A549 treated with CpdA at 1 μM for 4 hours (cell line): Measurements from ENCODE around the gene B4GALNT4. TPM values are rescaled to one million over a fixed set of nuclear protein-coding genes. Genes with fewer than 3 reads are reported as not detected.

Experiments
- total RNA-seq: library from RNA; stranded (reverse); fragments of 200-300 nt; extraction: Qiagen RNA extraction; gene quantifications from 5 replicates; pipeline ENCODE4 v1.2.3, GENCODE V29; 2022; ENCODE audit warnings: low read depth

B4GALNT4 gene, protein sequence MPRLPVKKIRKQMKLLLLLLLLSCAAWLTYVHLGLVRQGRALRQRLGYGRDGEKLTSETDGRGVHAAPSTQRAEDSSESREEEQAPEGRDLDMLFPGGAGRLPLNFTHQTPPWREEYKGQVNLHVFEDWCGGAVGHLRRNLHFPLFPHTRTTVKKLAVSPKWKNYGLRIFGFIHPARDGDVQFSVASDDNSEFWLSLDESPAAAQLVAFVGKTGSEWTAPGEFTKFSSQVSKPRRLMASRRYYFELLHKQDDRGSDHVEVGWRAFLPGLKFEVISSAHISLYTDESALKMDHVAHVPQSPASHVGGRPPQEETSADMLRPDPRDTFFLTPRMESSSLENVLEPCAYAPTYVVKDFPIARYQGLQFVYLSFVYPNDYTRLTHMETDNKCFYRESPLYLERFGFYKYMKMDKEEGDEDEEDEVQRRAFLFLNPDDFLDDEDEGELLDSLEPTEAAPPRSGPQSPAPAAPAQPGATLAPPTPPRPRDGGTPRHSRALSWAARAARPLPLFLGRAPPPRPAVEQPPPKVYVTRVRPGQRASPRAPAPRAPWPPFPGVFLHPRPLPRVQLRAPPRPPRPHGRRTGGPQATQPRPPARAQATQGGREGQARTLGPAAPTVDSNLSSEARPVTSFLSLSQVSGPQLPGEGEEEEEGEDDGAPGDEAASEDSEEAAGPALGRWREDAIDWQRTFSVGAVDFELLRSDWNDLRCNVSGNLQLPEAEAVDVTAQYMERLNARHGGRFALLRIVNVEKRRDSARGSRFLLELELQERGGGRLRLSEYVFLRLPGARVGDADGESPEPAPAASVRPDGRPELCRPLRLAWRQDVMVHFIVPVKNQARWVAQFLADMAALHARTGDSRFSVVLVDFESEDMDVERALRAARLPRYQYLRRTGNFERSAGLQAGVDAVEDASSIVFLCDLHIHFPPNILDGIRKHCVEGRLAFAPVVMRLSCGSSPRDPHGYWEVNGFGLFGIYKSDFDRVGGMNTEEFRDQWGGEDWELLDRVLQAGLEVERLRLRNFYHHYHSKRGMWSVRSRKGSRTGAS
- total RNA-seq, result 9.3 to 23.3 TPM (median 15.1 TPM) in 5 replicates

DNA sequence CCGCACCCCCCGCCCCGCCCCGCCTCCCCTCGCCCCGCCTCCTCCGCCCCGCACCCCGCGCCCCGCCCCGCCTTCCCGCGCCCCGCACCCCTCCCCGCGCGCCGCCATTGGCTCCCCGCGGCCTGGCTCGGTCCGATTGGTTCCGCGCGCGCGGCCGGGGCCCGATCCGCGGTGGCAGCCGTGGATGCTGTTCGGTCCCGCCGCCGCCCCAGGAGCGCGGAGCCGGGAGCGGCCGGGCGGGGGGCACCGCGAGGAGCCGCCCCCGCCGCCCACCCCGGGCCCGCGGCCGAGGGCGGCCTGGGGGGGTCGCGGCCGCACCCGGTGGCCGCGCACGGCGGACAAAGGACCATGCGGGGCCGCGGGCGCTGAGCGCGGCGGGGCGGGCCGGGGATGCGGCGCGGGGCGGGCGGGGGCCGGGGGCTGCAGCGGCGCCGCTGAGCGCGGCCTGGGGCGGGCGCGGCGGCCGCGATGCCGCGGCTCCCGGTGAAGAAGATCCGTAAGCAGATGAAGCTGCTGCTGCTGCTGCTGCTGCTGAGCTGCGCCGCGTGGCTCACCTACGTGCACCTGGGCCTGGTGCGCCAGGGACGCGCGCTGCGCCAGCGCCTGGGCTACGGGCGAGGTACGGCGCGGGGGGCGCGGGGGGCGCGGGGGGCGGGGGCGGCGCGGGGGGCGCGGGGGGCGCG is at the start of gene B4GALNT4:
Gene B4GALNT4, plus strand, starts transcription at position 164 of the 683 bp plus-strand sequence. Its CDS starts 305 bp downstream, at position 469.

GRCh38 chr11:394034-394857 is 24.9 kb downstream of the B4GALNT4 start, which contains the start of gene PKP3:
Gene PKP3, plus strand, starts transcription at chr11:394209. Its CDS starts 84 bp downstream, at chr11:394293.

Other genes with a start within 250 kb of the B4GALNT4 start
- not detected in 5 replicates for gene SCGB1C1, start 176.4 kb upstream of the B4GALNT4 start, total RNA-seq
- gene BET1L, start 162.1 kb upstream of the B4GALNT4 start, total RNA-seq, result 42.6 to 47.9 TPM (median 47.6 TPM) in 5 replicates
- 100 to 124 TPM (median 116 TPM) in 5 replicates for gene RIC8A, start 161.8 kb upstream of the B4GALNT4 start, total RNA-seq
- gene SIRT3, start 133.2 kb upstream of the B4GALNT4 start, total RNA-seq, result 17.0 to 20.0 TPM (median 19.5 TPM) in 5 replicates
- 163 to 204 TPM (median 177 TPM) in 5 replicates for gene PSMD13, start 132.5 kb upstream of the B4GALNT4 start, total RNA-seq
- not detected in 5 replicates for gene NLRP6, start 91.1 kb upstream of the B4GALNT4 start, total RNA-seq
- gene PGGHG, start 80.4 kb upstream of the B4GALNT4 start, total RNA-seq, result 8.3 to 14.0 TPM (median 9.9 TPM) in 5 replicates
- gene IFITM5, start 70.0 kb upstream of the B4GALNT4 start, total RNA-seq, result 0.08 TPM in 1 of 5 replicates, not detected in the others
- 55.4 to 67.4 TPM (median 60.2 TPM) in 5 replicates for gene IFITM2, start 61.7 kb upstream of the B4GALNT4 start, total RNA-seq
- gene IFITM1, start 55.5 kb upstream of the B4GALNT4 start, total RNA-seq, result 0.24 to 0.82 TPM (median 0.49 TPM) in 4 of 5 replicates, not detected in the other
- 20.3 to 33.4 TPM (median 29.1 TPM) in 5 replicates for gene IFITM3, start 48.6 kb upstream of the B4GALNT4 start, total RNA-seq
- 31.0 to 40.9 TPM (median 35.4 TPM) in 5 replicates for gene PKP3, start 24.7 kb downstream of the B4GALNT4 start, total RNA-seq
- gene SIGIRR, start 45.5 kb downstream of the B4GALNT4 start, total RNA-seq, result 58.8 to 99.8 TPM (median 88.2 TPM) in 5 replicates
- 0.51 to 1.2 TPM (median 0.77 TPM) in 5 replicates for gene ANO9, start 72.5 kb downstream of the B4GALNT4 start, total RNA-seq
- 35.2 to 48.4 TPM (median 45.1 TPM) in 5 replicates for gene PTDSS2, start 80.8 kb downstream of the B4GALNT4 start, total RNA-seq
- gene RNH1, start 137.7 kb downstream of the B4GALNT4 start, total RNA-seq, result 122 to 172 TPM (median 165 TPM) in 5 replicates
- gene HRAS, start 166.1 kb downstream of the B4GALNT4 start, total RNA-seq, result 92.4 to 151 TPM (median 143 TPM) in 5 replicates
- 0.55 to 0.74 TPM (median 0.66 TPM) in 5 replicates for gene LRRC56, start 168.0 kb downstream of the B4GALNT4 start, total RNA-seq
- gene LMNTD2, start 191.2 kb downstream of the B4GALNT4 start, total RNA-seq, result 2.0 to 3.5 TPM (median 2.3 TPM) in 5 replicates
- gene RASSF7, start 191.5 kb downstream of the B4GALNT4 start, total RNA-seq, result 30.8 to 37.0 TPM (median 33.0 TPM) in 5 replicates
- 28.0 to 34.8 TPM (median 34.2 TPM) in 5 replicates for gene PHRF1, start 207.0 kb downstream of the B4GALNT4 start, total RNA-seq
- gene IRF7, start 246.5 kb downstream of the B4GALNT4 start, total RNA-seq, result 4.7 to 6.9 TPM (median 6.3 TPM) in 5 replicates